SHP77 (cell line): ENCODE measurements around the gene SIRPA.
"Not testable (repeated sequence)": the region's sequence is repeated elsewhere in the genome, so short reads cannot be mapped to it uniquely, and the experiment has no call there.

ENCODE experiments used
- DNase-seq, 2 experiments: peaks; one replicate each; lab custom pipeline; 2025; lab: John Stamatoyannopoulos, UW

The SIRPA gene

GRCh38 chr20:1907586-1907985 is 12.4 kb downstream of the SIRPA start:
- no peak for DNase-seq

GRCh38 chr20:1908191-1908590 is 13.0 kb downstream of the SIRPA start:
- DNase-seq: no peak

GRCh38 chr20:1909097-1909496 is 13.9 kb downstream of the SIRPA start:
- no peak for DNase-seq

DNA sequence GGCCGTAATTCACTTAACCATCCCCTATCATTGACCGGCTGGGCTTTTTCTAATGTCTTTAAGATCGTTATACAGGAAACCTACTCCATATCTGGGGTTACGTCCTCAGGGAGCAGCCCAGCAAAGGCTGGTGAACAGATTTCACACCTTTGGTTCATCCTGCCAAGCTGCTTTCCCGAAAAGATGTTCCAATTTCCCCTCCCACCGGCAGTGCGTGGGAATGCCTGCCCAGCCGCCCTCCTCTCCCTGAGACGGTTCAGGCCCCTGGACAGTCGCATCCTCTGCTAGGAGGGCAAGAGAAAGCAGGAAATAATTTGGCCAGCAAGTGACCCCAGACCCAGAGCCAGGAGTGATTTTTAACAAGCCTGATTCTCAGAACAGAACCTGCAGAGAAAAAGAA is 16.3 kb downstream of the SIRPA start:
- no peak for DNase-seq

DNA sequence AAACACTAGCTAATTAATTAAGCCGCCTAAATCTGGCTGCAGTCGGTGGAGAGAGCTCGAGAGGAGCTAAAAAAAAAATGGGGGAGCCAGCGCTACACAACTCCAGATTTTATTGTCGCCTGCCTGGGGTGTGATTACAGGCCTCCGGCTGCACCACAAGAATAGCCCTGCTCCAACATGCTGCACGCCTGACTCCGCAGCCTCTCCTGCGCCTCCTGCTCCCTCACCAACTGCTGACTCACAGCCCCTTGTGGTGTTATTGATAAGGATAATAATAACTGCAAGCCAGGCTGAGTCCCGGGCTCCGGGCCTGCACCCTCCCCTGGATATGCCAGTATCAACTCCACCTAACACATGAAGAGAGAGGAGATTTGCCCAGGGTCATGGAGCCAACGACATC is 16.8 kb downstream of the SIRPA start:
- DNase-seq: no peak

DNA sequence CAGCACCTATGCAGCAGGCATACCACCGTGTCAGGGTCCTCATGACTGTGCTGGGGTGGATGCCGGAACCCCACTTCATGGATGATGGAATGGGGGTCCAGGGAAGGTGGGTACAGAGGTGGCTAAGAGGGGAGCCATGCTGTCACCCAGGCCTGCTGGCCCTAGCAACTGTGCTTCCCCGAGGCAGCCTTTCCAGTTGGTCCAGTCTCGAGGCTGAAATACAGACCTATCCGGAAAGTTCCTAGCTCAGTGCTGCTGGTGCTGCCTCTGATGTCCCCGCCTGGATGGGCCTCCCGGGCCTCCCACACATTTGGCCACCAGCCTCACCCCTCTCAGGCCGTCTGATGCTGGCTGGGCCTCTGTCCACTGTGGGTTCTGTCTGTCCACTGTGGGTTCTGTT is 17.4 kb downstream of the SIRPA start:
- DNase-seq: no peak

GRCh38 chr20:1915233-1915632 is 20.0 kb downstream of the SIRPA start:
- DNase-seq: not testable (repeated sequence)

GRCh38 chr20:1915725-1916124 is 20.5 kb downstream of the SIRPA start:
- DNase-seq: no peak

- DNase-seq: no peak
These were observed 22.6 kb downstream of the SIRPA start for GRCh38 chr20:1917786-1918185.

DNA sequence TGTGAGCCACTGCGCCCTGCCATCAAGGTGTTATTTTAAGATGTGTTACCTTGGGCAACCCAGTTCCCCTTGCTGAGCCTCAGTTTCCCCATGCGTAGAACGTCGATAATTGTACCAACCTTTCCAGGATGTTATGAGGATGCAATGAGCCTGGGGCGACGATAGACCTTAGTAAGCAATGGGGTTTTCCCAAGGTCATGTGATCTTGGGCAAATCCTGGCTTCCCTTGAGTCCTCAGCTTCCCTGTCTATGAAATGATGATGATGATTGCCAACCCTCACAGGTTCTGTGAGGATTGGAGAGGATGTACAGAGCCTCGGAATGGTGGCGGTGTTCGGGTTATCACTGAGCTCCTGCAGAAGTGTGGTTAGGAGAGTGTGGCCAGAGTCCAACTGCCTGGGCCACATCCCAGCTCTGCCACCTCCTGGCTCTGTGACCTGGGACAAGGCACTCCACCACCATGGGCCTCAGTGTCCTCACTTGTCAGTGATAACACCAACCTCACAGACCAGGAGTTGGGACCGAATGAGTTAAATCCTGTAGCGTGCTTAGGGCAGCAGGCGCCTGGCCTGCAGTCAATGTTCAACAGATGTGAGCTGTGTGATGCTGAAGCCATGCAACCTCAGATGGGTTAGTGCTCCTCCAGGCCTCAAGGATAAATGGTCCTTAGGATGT is 23.4 kb downstream of the SIRPA start:
- no peak for DNase-seq

GRCh38 chr20:1920252-1920651 is 25.0 kb downstream of the SIRPA start:
- DNase-seq: no peak

GRCh38 chr20:1920826-1921225 is 25.6 kb downstream of the SIRPA start:
- no peak for DNase-seq

DNA sequence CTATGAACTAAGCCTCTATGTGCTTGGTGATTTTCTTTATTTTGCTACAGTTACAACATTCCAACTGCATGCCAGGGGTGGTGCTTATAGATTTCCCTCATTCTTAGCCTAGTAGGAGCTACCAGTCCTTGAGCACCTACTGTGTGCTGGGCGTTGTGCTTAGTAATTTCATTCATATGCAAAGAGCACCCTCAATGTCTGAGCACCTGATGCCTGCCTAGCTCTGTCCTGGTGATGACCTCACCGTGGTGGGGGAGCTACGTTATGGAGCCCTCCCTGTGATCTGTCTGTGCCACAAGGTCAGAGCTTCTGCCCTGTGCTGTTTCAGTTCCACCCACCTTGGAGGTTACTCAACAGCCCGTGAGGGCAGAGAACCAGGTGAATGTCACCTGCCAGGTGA is 26.8 kb downstream of the SIRPA start:
- not testable (repeated sequence) for DNase-seq

GRCh38 chr20:1922786-1923185 is 27.6 kb downstream of the SIRPA start:
- DNase-seq: no peak

GRCh38 chr20:1924910-1925861 is 30.0 kb downstream of the SIRPA start:
- DNase-seq: no peak

- DNase-seq: no peak
These were observed 31.0 kb downstream of the SIRPA start for GRCh38 chr20:1926237-1926636.

DNA sequence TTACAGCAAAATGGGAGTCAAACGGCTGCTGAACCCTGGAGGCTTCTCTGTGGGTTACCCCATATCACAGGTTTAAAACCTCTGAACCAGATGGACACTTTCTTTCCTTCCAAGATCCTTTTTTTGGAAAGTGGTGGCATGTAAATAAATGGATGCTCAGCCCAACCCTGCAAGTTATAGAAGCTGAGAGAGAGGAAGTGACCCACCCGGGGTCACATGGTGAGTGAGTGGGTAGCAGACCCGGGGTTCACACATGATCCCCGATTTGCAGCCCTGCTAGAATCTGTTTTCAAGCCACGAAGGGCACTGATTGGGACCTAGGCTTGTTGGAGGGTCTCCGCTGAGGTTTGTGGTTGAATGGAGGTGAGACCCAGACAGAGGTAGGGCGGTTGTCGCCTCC is 32.0 kb downstream of the SIRPA start:
- DNase-seq: no peak

GRCh38 chr20:1928154-1928553 is 32.9 kb downstream of the SIRPA start:
- DNase-seq: no peak

DNA sequence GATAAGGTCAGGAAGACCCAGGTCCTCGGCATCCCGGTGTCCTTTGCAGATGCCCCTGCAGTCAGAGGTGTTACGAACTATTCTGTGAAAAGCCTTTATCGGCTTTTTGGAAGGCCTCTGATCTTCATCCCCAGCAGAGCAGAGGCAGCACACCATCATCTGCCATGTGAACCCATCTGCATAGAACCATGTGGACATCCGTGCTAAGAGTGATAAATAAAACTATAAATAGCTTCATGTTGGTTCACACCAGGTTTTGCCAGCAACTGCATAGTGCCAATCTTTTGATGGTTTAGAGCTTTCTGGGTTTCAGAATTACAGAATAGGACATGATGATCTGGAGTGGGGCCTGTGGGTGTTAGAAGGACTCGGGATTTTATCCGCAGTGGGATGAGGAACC is 33.6 kb downstream of the SIRPA start:
- DNase-seq: no peak

DNA sequence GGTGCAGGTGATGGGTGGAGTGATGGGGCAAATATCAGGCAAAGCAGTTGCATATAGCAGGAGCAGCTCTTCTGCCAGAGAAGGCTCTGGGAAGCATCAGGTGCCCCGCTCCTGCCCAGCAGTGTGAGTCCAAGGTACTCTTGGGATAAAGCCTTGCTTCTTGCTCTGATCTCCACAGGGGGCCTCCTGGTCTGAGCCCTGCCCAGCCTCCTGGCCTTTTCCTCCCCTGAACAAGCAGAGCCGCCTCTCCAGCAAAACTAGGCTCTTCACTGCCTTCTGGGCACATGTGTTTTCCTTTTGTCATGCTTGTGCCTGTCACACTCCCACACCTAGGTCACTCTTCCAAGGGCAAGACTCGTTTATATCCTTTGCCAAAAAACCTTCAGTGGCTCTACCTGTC is 34.3 kb downstream of the SIRPA start:
- no peak for DNase-seq

DNA sequence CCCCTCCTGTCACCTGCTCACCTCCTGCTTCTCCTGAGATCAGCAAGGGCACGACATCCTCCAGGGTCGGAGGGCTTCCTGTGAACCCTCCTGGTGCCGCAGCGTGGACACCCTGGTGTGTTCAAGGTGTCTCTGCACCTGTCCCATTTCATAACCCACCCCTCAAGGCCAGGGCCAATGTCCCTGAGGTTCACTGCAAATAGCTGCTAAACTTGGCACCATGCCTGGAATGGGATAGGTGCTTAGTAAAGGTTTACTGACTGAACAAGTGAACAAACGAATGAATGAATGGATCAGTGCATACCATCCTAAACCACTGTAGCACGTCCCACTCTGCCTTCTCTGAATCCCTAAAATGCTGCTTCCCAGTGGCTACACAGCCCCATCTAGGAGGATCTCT is 35.0 kb downstream of the SIRPA start:
- DNase-seq: peak in 1 of 2 experiments; percentile 8

DNA sequence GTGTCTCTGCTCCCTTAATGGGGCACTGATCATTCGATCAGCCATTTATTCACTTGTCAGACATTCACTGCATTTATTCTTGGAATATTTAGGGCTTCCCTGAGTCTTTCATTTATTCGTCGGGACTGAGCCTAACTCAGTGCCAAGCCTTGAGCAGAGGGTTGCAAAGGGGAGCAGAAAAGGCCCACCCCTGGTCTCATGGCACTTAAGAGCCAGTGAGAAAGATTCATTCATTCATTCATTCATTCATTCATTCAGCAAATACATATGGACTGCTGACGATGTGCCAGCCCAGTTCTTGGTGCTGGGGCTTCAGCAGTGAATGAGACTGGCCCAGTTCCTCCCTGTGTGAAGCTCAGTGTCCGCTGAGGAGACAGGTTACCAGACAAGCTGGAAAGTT is 36.6 kb downstream of the SIRPA start:
- no peak for DNase-seq

- DNase-seq: no peak
These were observed 37.8 kb downstream of the SIRPA start for GRCh38 chr20:1932971-1933370.
